Measurements from ENCODE around the gene ATXN1.

DNA sequence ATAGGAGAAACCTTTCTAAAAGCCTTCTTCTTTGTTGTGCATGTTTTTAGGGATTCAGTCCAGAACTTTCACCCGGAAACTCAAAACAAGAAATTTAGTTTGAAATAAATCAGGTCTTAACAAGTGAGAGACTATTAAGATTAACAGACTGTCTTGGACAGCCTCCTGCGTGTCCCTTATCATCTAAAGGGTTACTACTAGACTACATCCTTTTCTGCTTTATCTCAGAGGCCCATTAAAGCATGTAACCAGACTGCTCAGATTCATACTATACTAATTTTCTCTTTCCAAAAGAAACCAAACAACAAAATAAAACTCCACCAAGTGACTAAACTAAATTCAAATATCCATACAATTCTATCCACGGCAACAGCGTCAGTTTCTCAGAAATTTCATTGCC is 349.1 kb downstream of the ATXN1 start:
- TF ChIP-seq CTCF (IDR thresholded peaks at IDR 0.05; ENCODE audit: poor library complexity, severe bottlenecking) (no peak), EP300 (conservative IDR thresholded peaks at IDR 0.05; ENCODE audit: poor library complexity, severe bottlenecking) (no peak), POLR2AphosphoS5 (IDR thresholded peaks at IDR 0.05) (no peak), EZH2 (IDR thresholded peaks at IDR 0.05; ENCODE audit: borderline replicate concordance, insufficient read depth, low read length, poor library complexity, severe bottlenecking) (no peak), TAF1 (IDR thresholded peaks at IDR 0.05; ENCODE audit: low read depth) (no peak), SMC3 (conservative IDR thresholded peaks at IDR 0.05; ENCODE audit: poor library complexity) (no peak), RAD21 (conservative IDR thresholded peaks at IDR 0.05) (no peak), REST (IDR thresholded peaks at IDR 0.05; ENCODE audit: borderline replicate concordance) (no peak)

Data from neural cell (in vitro differentiated cells).